Transverse colon (tissue), 4 donors: ENCODE results near the gene ATOH1.

Experiments used
- CTCF ChIP-seq, 5 experiments: fragments of 200-600 bp in 3 of 5; fragments of 450-650 bp in 2 of 5; sonication (generic) in 3 of 5; IDR thresholded peaks; 1 replicate in 2 of 5; 2 replicates in 3 of 5; pipeline ENCODE4 v1.5.1; 2016 to 2017; ENCODE audit warnings: antibody characterized with exemption in 5 of 5, inconsistent platforms in 3 of 5, mild to moderate bottlenecking in 2 of 5, moderate library complexity in 1 of 5
- POLR2AphosphoS5 ChIP-seq, 3 donors: sonication (generic); formaldehyde crosslinking; IDR thresholded peaks; one replicate each; pipeline ENCODE4 v1.6.1; 2016; ENCODE audit warnings: antibody characterized with exemption in 3 of 3

GRCh38 chr4:93865650-93866049 lies 37.1 kb downstream of the ATOH1 start:
- TF ChIP-seq POLR2AphosphoS5 (IDR thresholded peaks at IDR 0.05) (no peak), CTCF (IDR thresholded peaks at IDR 0.05) (no peak)
